ENCODE data around the gene PERP. TPM values are rescaled to one million over a fixed set of nuclear protein-coding genes. Genes with fewer than 3 reads are reported as not detected.

The PERP gene
- total RNA-seq: 31.6 and 34.9 TPM in 2 replicates

DNA sequence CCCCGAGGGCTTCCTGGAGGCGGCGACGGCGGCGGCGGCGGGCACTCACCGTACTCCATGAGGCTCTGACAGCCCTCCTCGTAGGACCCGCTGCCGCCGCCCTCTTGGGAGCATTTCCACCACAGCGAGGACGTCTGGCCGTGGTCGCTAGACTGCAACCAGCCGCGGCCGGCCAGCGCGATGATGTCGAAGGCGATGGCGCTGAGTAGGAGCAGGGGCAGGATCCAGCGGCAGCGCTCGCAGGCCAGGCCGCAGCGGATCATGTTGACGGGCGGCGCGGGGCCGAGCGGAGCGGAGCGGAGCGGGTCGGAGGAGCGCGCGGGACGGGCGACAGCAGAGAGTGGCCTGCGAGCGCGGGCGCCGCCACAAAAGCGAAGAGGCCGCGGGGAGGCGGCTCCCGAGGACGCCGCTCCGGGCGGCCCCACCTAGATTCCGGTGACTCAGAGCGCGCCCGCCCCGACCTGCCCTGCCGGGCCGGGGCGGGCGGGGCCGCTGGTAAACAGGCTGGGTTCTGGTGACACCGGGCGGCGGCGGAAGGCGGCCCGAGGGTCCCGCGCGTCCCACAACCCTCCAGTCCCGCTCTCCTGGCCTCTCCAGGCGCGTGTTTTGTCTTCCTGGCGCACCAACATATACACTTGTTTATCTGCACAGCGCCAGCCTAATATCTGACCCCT, at the start of gene PERP:
Gene PERP (minus strand): TSS at position 342 of the 674 bp plus-strand sequence. CDS start 79 bp downstream, at position 263.

Other genes with a start within 250 kb of the PERP start
- 4.1 and 6.5 TPM in 2 replicates for gene TNFAIP3, start 240.2 kb downstream of the PERP start, total RNA-seq
- 6.9 and 7.9 TPM in 2 replicates for gene ARFGEF3, start 54.5 kb upstream of the PERP start, total RNA-seq
- not detected in 2 replicates for gene PBOV1, start 111.1 kb upstream of the PERP start, total RNA-seq